GM15510 (cell line): ENCODE results near the gene MAU2.

Experiments used
- POLR2A ChIP-seq: IDR thresholded peaks from 3 replicates; pipeline ENCODE4 v1.6.1; 2011; ENCODE audit warnings: borderline replicate concordance; ENCODE audit not compliant: insufficient read length; ENCODE audit errors: extremely low read depth

Gene MAU2

GRCh38 chr19:19329126-19329525 lies 8.5 kb downstream of the MAU2 start:
- no peak for TF ChIP-seq POLR2A

- TF ChIP-seq POLR2A = no peak
These were observed 13.7 kb downstream of the MAU2 start for GRCh38 chr19:19334063-19334988.

GRCh38 chr19:19334989-19335344 lies 14.3 kb downstream of the MAU2 start:
- no peak for TF ChIP-seq POLR2A

- no peak for TF ChIP-seq POLR2A
These were observed 15.0 kb downstream of the MAU2 start for GRCh38 chr19:19335408-19336158.

- no peak for TF ChIP-seq POLR2A
These were observed 16.0 kb downstream of the MAU2 start for GRCh38 chr19:19336597-19336996.

- TF ChIP-seq POLR2A = no peak
These were observed 16.5 kb downstream of the MAU2 start for GRCh38 chr19:19337120-19337519.

- no peak for TF ChIP-seq POLR2A
These were observed 17.5 kb downstream of the MAU2 start for GRCh38 chr19:19338082-19338481.

- TF ChIP-seq POLR2A = no peak
These were observed 20.4 kb downstream of the MAU2 start for GRCh38 chr19:19341026-19341425.

- TF ChIP-seq POLR2A = no peak
These were observed 21.7 kb downstream of the MAU2 start for GRCh38 chr19:19342086-19343015.

GRCh38 chr19:19343016-19343362 lies 22.4 kb downstream of the MAU2 start:
- no peak for TF ChIP-seq POLR2A

GRCh38 chr19:19343762-19344161 lies 23.1 kb downstream of the MAU2 start:
- no peak for TF ChIP-seq POLR2A

- TF ChIP-seq POLR2A = no peak
These were observed 24.6 kb downstream of the MAU2 start for GRCh38 chr19:19345232-19345631.

GRCh38 chr19:19345970-19346369 lies 25.3 kb downstream of the MAU2 start:
- no peak for TF ChIP-seq POLR2A

GRCh38 chr19:19347401-19348110 lies 26.9 kb downstream of the MAU2 start:
- no peak for TF ChIP-seq POLR2A
